Measurements from ENCODE around the gene GREM2.
A peak's percentile ranks its signal among the peaks of the same experiment; 100 is the strongest.

The GREM2 gene

DNA sequence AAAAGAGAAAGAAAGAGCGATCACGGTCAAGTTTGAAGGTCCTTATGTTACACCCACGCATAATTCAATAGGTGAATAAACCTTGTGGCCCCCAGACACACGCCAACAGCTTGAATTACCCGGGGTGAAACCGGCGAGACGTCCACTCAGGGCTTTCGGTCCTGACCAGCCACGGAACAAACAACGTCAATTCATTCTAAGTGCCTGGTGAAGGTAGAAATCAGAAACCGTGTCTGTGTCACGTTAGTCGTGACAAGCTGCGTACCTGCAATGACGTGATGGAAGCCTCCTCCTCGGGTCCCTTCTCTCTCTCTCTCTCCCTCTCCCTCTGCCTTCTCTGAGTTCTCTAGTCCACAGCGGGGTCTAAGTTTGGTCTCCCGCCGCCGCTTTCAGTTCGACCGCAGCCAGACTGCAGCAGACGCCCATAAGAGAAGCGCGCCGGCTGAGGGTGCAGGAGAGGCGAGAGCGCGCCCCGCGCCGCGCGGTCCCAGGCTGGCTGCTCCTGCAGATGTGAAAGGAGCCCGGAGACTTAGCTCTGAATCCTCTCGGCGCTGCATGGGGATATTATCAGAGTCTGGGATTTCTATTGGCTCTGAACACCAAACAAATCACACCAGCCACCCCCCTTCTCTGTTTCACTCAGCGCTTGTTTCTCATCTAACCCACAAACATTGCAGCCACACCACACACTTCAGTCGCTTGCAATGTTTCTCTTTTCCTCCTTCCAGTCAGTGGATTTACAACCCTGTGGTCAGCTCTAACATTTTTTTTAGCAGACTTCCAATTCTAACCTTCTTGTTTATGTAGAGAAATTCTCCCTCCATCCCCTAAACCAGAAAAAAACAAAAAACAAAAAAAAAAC lies at the start of gene GREM2:
GREM2 (minus strand) TSS at position 537 of the 862 bp plus-strand sequence. CDS start 118,680 bp downstream, outside the sequence.
- peak within 1 kb of the TSS; percentile 58; the same call in 1 of the 2 replicates for H3K27ac ChIP-seq (ENCODE audit: low read length)
- H3K27me3 ChIP-seq (replicated peaks; ENCODE audit: insufficient read depth, low read length), result no peaks in the 10 kb centered on the region
- DNase-seq, result peak; percentile 89
- H4K20me1 ChIP-seq (ENCODE audit: insufficient read depth, low read length), result no peaks in the 10 kb centered on the region
- H3K4me1 ChIP-seq (ENCODE audit: low read length), result peaks cover 19% of the 10 kb centered on the region
- peak within 1 kb of the TSS; percentile 87 for H3K4me2 ChIP-seq (ENCODE audit: low read depth, low read length)
- H3F3A ChIP-seq (ENCODE audit: insufficient read depth, low read length), result peaks cover 13% of the 10 kb centered on the region
- no peaks in the 10 kb centered on the region for H3K9me3 ChIP-seq (replicated peaks; ENCODE audit: insufficient read depth, low read length)
- TF ChIP-seq, protein P1, sequence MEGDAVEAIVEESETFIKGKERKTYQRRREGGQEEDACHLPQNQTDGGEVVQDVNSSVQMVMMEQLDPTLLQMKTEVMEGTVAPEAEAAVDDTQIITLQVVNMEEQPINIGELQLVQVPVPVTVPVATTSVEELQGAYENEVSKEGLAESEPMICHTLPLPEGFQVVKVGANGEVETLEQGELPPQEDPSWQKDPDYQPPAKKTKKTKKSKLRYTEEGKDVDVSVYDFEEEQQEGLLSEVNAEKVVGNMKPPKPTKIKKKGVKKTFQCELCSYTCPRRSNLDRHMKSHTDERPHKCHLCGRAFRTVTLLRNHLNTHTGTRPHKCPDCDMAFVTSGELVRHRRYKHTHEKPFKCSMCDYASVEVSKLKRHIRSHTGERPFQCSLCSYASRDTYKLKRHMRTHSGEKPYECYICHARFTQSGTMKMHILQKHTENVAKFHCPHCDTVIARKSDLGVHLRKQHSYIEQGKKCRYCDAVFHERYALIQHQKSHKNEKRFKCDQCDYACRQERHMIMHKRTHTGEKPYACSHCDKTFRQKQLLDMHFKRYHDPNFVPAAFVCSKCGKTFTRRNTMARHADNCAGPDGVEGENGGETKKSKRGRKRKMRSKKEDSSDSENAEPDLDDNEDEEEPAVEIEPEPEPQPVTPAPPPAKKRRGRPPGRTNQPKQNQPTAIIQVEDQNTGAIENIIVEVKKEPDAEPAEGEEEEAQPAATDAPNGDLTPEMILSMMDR (IDR thresholded peaks at IDR 0.05; ENCODE audit: low read length), result no peak
- TF ChIP-seq EZH2 (optimal IDR thresholded peaks at IDR 0.05; ENCODE audit: low read depth, low read length) (no peak), EZH2phosphoT487 (IDR thresholded peaks at IDR 0.05; ENCODE audit: low read length) (no peak)
- H3K79me2 ChIP-seq (ENCODE audit: low read length), result no peaks in the 10 kb centered on the region
- H3K9me2 ChIP-seq (replicated peaks; ENCODE audit: insufficient read depth, low read length), result no peaks in the 10 kb centered on the region
- H2AFZ ChIP-seq (ENCODE audit: low read length), result peak within 1 kb of the TSS; percentile 79
- H3K4me3 ChIP-seq (ENCODE audit: low read length), result peak within 1 kb of the TSS; percentile 77
- no peaks in the 10 kb centered on the region for H3K36me3 ChIP-seq (replicated peaks; ENCODE audit: insufficient read depth, low read length)
- H3K9ac ChIP-seq (ENCODE audit: low read length), result peak within 1 kb of the TSS; percentile 51

DNA sequence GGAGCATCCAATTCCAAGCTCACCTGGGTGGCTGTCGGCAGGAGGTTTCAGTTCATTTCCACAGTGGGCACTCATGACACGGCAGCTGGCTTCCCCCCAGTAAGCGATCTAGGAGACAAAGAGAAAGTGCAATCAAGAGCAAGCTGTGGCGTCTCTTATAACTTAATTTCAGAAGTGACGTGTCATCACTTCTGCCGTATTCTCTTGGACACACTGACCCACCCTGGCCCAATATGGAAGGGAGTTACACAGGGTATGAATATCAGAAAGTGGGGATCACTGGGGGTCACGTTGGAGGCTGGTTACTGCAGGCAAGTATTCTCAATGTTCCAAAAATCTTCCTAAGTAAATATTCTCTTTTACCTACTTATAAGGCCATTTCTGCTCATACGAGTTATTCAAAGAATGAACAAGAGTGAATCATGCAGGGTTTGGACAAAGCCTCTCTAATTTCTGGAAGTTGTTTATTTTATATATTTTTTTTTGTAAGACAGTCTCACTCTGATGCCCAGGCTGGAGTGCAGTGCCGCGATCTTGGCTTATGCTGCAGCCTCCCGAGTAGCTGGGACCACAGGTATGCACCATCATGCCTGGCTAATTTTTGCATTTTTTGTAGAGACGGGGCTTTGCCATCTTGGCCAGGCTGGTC lies 46.5 kb upstream of the GREM2 start:
- H3K4me2 ChIP-seq (ENCODE audit: low read depth, low read length), result no peak overlapping the region

DNA sequence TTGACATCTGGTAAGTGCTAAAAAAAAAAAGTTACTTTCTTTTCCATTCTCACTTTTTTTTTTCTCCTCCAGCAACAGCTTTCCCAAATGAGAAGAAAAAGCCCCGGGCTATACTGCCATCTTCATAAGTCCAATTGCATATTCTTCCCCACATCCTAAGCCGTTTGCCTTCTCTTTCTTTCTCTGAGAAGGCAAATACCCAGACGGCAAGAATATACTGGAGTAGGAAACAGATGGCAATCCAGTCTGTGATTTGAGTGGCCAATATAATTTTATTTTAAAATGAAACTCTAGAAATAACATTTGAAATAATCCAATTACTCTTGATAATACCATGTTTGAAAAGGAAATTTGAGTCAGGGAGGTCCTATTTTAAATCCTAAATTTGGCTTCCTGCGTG lies 44.6 kb upstream of the GREM2 start:
- Histone ChIP-seq H3K9ac (ENCODE audit: low read length) (no peak overlapping the region), H3K4me1 (ENCODE audit: low read length) (no peaks in the 10 kb centered on the region), H4K20me1 (ENCODE audit: insufficient read depth, low read length) (no peaks in the 10 kb centered on the region), H3F3A (ENCODE audit: insufficient read depth, low read length) (no peaks in the 10 kb centered on the region), H3K27ac (ENCODE audit: low read length) (no peak overlapping the region), H3K9me2 (replicated peaks; ENCODE audit: insufficient read depth, low read length) (no peaks in the 10 kb centered on the region), H3K36me3 (replicated peaks; ENCODE audit: insufficient read depth, low read length) (no peaks in the 10 kb centered on the region), H2AFZ (ENCODE audit: low read length) (no peak overlapping the region), H3K27me3 (replicated peaks; ENCODE audit: insufficient read depth, low read length) (no peaks in the 10 kb centered on the region), H3K4me3 (ENCODE audit: low read length) (no peak overlapping the region), H3K4me2 (ENCODE audit: low read depth, low read length) (no peak overlapping the region), H3K9me3 (replicated peaks; ENCODE audit: insufficient read depth, low read length) (no peaks in the 10 kb centered on the region), H3K79me2 (ENCODE audit: low read length) (no peaks in the 10 kb centered on the region)
- TF ChIP-seq, protein P1 (IDR thresholded peaks at IDR 0.05; ENCODE audit: low read length), result no peak
- TF ChIP-seq EZH2 (optimal IDR thresholded peaks at IDR 0.05; ENCODE audit: low read depth, low read length), result no peak
- TF ChIP-seq EZH2phosphoT487 (IDR thresholded peaks at IDR 0.05; ENCODE audit: low read length), result no peak
- no peak for DNase-seq

More for the DNA sequence above, 46.5 kb upstream of the GREM2 start:
- TF ChIP-seq, protein P1 (IDR thresholded peaks at IDR 0.05; ENCODE audit: low read length), result no peak
- TF ChIP-seq EZH2 (optimal IDR thresholded peaks at IDR 0.05; ENCODE audit: low read depth, low read length) (no peak), EZH2phosphoT487 (IDR thresholded peaks at IDR 0.05; ENCODE audit: low read length) (no peak)
- no peaks in the 10 kb centered on the region for H3K9me3 ChIP-seq (replicated peaks; ENCODE audit: insufficient read depth, low read length)
- no peak overlapping the region for H3K4me3 ChIP-seq (ENCODE audit: low read length)
- no peak overlapping the region for H3K27ac ChIP-seq (ENCODE audit: low read length)
- H3K9me2 ChIP-seq (replicated peaks; ENCODE audit: insufficient read depth, low read length), result no peaks in the 10 kb centered on the region
- DNase-seq, result no peak
- H3K27me3 ChIP-seq (replicated peaks; ENCODE audit: insufficient read depth, low read length), result no peaks in the 10 kb centered on the region
- H3K79me2 ChIP-seq (ENCODE audit: low read length), result no peaks in the 10 kb centered on the region
- no peak overlapping the region for H3K9ac ChIP-seq (ENCODE audit: low read length)
- H2AFZ ChIP-seq (ENCODE audit: low read length), result no peak overlapping the region
- no peaks in the 10 kb centered on the region for H3K36me3 ChIP-seq (replicated peaks; ENCODE audit: insufficient read depth, low read length)
- no peaks in the 10 kb centered on the region for H3F3A ChIP-seq (ENCODE audit: insufficient read depth, low read length)
- no peaks in the 10 kb centered on the region for H4K20me1 ChIP-seq (ENCODE audit: insufficient read depth, low read length)
- no peaks in the 10 kb centered on the region for H3K4me1 ChIP-seq (ENCODE audit: low read length)

Measured in MM.1S (cell line).